Muscle of arm (tissue), 12 donors: ENCODE results near the gene CDC20B. TPM values are rescaled to one million over a fixed set of nuclear protein-coding genes. Genes with fewer than 3 reads are reported as not detected.

Experiments used
- polyA plus RNA-seq, 12 donors: library from polyadenylated mRNA; unstranded; fragments of 120-200 nt; gene quantifications; one replicate each; pipeline ENCODE4 v1.2.1, GENCODE V29; 2013; ENCODE audit not compliant: insufficient read length in 12 of 12

CDC20B gene
- polyA plus RNA-seq, 12 donors: 0.07 to 0.14 (median 0.10) TPM; not detected in 7

Other genes with a start within 250 kb of the CDC20B start
- gene ESM1, start 187.6 kb downstream of the CDC20B start, polyA plus RNA-seq: 1 to 10 TPM in 10 of 12 donors, not detected in 2; 2.2 to 5.2 (median 3.7) TPM
- 1 to 10 TPM in 1 of 12 donors, under 1 TPM in 5, not detected in 6; 0.18 to 1.4 (median 0.64) TPM for gene GZMK, start 148.9 kb downstream of the CDC20B start, polyA plus RNA-seq
- gene GZMA, start 70.5 kb downstream of the CDC20B start, polyA plus RNA-seq: 1 to 10 TPM in 5 of 12 donors, under 1 TPM in 5, not detected in 2; 0.32 to 2.0 (median 1.1) TPM
- 100 to 1,000 TPM in 2 of 12 donors, 10 to 100 TPM in 9, not detected in 1; 50.7 to 130 (median 77.5) TPM for gene GPX8, start 13.0 kb downstream of the CDC20B start, polyA plus RNA-seq
- not detected for gene MCIDAS, start 54.1 kb upstream of the CDC20B start, polyA plus RNA-seq
- gene CCNO, start 60.4 kb upstream of the CDC20B start, polyA plus RNA-seq: under 1 TPM in 7 of 12 donors, not detected in 5; 0.07 to 0.34 (median 0.26) TPM
- 10 to 100 TPM in 11 of 12 donors, not detected in 1; 21.8 to 35.8 (median 29.3) TPM for gene DHX29, start 134.5 kb upstream of the CDC20B start, polyA plus RNA-seq
- 10 to 100 TPM in 11 of 12 donors, not detected in 1; 29.8 to 82.3 (median 70.5) TPM for gene MTREX, start 134.8 kb upstream of the CDC20B start, polyA plus RNA-seq